Common myeloid progenitor, CD34-positive (primary cell): ENCODE measurements around the gene PPP1R12C.
"Not testable (repeated sequence)": the region's sequence is repeated elsewhere in the genome, so short reads cannot be mapped to it uniquely, and the experiment has no call there.

Source experiments
- CTCF ChIA-PET: fragments of 350-600 bp; sonication (Branson Sonifier 250); formaldehyde crosslinking; loops from one replicate; lab custom pipeline; 2021; ENCODE audit warnings: antibody characterized with exemption; lab: Charles Lee
- POLR2A ChIA-PET: fragments of 350-600 bp; sonication (Branson Sonifier 250); formaldehyde crosslinking; loops from one replicate; lab custom pipeline; 2021; ENCODE audit warnings: antibody characterized with exemption; lab: Charles Lee
- DNase-seq, 3 donors: peaks; one replicate each; pipeline versions ENCODE4 v3.0.0 to v3.0.0-alpha.2; 2013
- H3K27ac ChIP-seq, 2 experiments: 1 replicate in 1 of 2; 2 replicates in 1 of 2; pipeline ENCODE4 v1.7.0; 2013; ENCODE audit warnings: inconsistent platforms in 2 of 2, low read length in 2 of 2, mild to moderate bottlenecking in 2 of 2, low read depth in 1 of 2, moderate library complexity in 1 of 2; ENCODE audit not compliant: severe bottlenecking in 2 of 2, insufficient read depth in 1 of 2, poor library complexity in 1 of 2
- H3K27me3 ChIP-seq, 5 experiments: replicated peaks in 2 of 5; 1 replicate in 3 of 5; 2 replicates in 2 of 5; pipeline versions ENCODE4 v1.6.1 to v1.7.0; 2013; ENCODE audit warnings: low read length in 4 of 5, mild to moderate bottlenecking in 2 of 5, moderate library complexity in 2 of 5, inconsistent platforms in 1 of 5; ENCODE audit not compliant: insufficient read depth in 5 of 5, control insufficient read depth in 4 of 5
- H3K36me3 ChIP-seq, 4 experiments: 1 replicate in 2 of 4; 2 replicates in 2 of 4; pipeline versions ENCODE4 v1.6.1 to v1.7.0; 2013; ENCODE audit warnings: low read length in 3 of 4, control low read depth in 1 of 4, mild to moderate bottlenecking in 1 of 4; ENCODE audit not compliant: control insufficient read depth in 4 of 4, insufficient read depth in 4 of 4
- H3K4me1 ChIP-seq, 4 experiments: 1 replicate in 3 of 4; 2 replicates in 1 of 4; pipeline versions ENCODE4 v1.6.1 to v1.7.1; 2013; ENCODE audit warnings: low read length in 3 of 4, mild to moderate bottlenecking in 3 of 4, control low read depth in 1 of 4, inconsistent platforms in 1 of 4, moderate library complexity in 1 of 4; ENCODE audit not compliant: control insufficient read depth in 4 of 4, insufficient read depth in 4 of 4; ENCODE audit errors: control extremely low read depth in 1 of 4
- H3K4me3 ChIP-seq, 7 experiments: 1 replicate in 4 of 7; 2 replicates in 3 of 7; pipeline versions ENCODE4 v1.5.1 to v1.7.0; 2013; ENCODE audit warnings: mild to moderate bottlenecking in 7 of 7, low read length in 6 of 7, moderate library complexity in 6 of 7, inconsistent platforms in 2 of 7, low read depth in 2 of 7, control low read depth in 1 of 7; ENCODE audit not compliant: insufficient read depth in 4 of 7, control insufficient read depth in 1 of 7; ENCODE audit errors: extremely low read depth in 1 of 7
- H3K9me3 ChIP-seq, 5 experiments: 1 replicate in 4 of 5; 2 replicates in 1 of 5; pipeline versions ENCODE4 v1.6.1 to v1.7.1; 2013; ENCODE audit warnings: low read length in 4 of 5, mild to moderate bottlenecking in 2 of 5, inconsistent platforms in 1 of 5, low read depth in 1 of 5, moderate library complexity in 1 of 5; ENCODE audit not compliant: control insufficient read depth in 4 of 5, insufficient read depth in 2 of 5; ENCODE audit errors: control extremely low read depth in 1 of 5
- WGBS: methylation state at CpG from one replicate; pipeline ENCODE4 v1.1.5; 2013; ENCODE audit not compliant: insufficient coverage; 5-methylcytosine and 5-hydroxymethylcytosine counted together

Gene PPP1R12C

DNA sequence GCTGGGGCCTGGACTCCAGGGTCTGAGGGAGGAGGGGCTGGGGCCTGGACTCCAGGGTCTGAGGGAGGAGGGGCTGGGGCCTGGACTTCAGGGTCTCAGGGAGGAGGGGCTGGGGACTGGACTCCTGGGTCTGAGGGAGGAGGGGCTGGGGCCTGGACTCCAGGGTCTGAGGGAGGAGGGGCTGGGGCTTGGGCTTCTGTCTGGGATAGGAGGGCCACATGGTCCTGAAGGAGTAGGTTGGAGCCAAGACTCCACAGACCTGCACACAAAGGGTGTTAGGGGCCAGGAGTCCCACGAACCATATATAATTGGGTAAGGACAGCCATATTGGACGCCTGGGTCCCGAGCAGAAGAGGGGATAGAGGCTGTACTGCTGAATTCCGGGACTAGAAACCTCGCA is 38.3 kb upstream of the PPP1R12C start:
- H3K36me3 ChIP-seq, DNase-seq, H3K27ac ChIP-seq, CTCF ChIA-PET, H3K9me3 ChIP-seq: not testable (repeated sequence)
- Histone ChIP-seq H3K4me3 (peak overlapping the region in 4 of 7 experiments; percentile 17 to 63 (median 50)), H3K27me3 (peaks cover 0 to 40% (median 3%) of the 10 kb centered on the region in 5 experiments), H3K4me1 (peaks cover 0 to 24% (median 13%) of the 10 kb centered on the region in 4 experiments)
- POLR2A ChIA-PET: interaction anchor here (0.6 kb wide), 1 partner anchor 33 kb away, joined by 4 read pairs; no protein-coding TSS in a partner anchor
- WGBS: 7% methylated on average over 5 of the region's 5 CpGs

GRCh38 chr19:55153652-55154264 is 36.3 kb upstream of the PPP1R12C start:
- ChIA-PET POLR2A (no interaction called here), CTCF (interaction anchor here (0.7 to 0.9 kb wide), 2 partner anchors 12 to 351 kb away, joined by 3 to 8 read pairs; no protein-coding TSS in a partner anchor)
- Histone ChIP-seq H3K36me3 (no peaks in the 10 kb centered on the region), H3K4me3 (no peak overlapping the region), H3K9me3 (no peaks in the 10 kb centered on the region), H3K27ac (no peak overlapping the region), H3K27me3 (peaks cover 0 to 54% (median 3%) of the 10 kb centered on the region in 5 experiments), H3K4me1 (peaks cover 0 to 15% (median 13%) of the 10 kb centered on the region in 4 experiments)
- no peak for DNase-seq
- WGBS: 92% methylated on average over 10 of the region's 12 CpGs

- Histone ChIP-seq H3K9me3 (no peaks in the 10 kb centered on the region), H3K27me3 (peaks cover 0 to 57% (median 3%) of the 10 kb centered on the region in 5 experiments), H3K4me3 (no peak overlapping the region), H3K36me3 (no peaks in the 10 kb centered on the region), H3K27ac (no peak overlapping the region), H3K4me1 (peaks cover 0 to 14% (median 9%) of the 10 kb centered on the region in 4 experiments)
- CTCF ChIA-PET: interaction anchor here (0.9 to 1.7 kb wide), 4 partner anchors 9 to 271 kb away, joined by 3 to 6 read pairs (median 4); no protein-coding TSS in a partner anchor
- no peak for DNase-seq
- POLR2A ChIA-PET: no interaction called here
Measured at GRCh38 chr19:55152017-55152416, 34.6 kb upstream of the PPP1R12C start.

- H3K27me3 ChIP-seq: peaks cover 0 to 58% (median 2%) of the 10 kb centered on the region in 5 experiments
- POLR2A ChIA-PET: no interaction called here
- DNase-seq: no peak
- WGBS: 34% methylated on average over 12 of the region's 18 CpGs
- CTCF ChIA-PET: interaction anchor here (4.3 kb wide), 1 partner anchor 10 kb away, joined by 25 read pairs; no protein-coding TSS in a partner anchor
- H3K9me3 ChIP-seq: no peaks in the 10 kb centered on the region
- H3K36me3 ChIP-seq: no peaks in the 10 kb centered on the region
- no peak within 1 kb of the TSS for H3K4me3 ChIP-seq
- H3K27ac ChIP-seq: no peak within 1 kb of the TSS
- peaks cover 0 to 14% (median 12%) of the 10 kb centered on the region in 4 experiments for H3K4me1 ChIP-seq
Measured at GRCh38 chr19:55149078-55150003, 31.9 kb upstream of the PPP1R12C start, which contains the start of gene TNNT1. Gene TNNT1, minus strand, starts transcription at chr19:55149206. Its CDS starts 2,049 bp downstream, at chr19:55147157.

DNA sequence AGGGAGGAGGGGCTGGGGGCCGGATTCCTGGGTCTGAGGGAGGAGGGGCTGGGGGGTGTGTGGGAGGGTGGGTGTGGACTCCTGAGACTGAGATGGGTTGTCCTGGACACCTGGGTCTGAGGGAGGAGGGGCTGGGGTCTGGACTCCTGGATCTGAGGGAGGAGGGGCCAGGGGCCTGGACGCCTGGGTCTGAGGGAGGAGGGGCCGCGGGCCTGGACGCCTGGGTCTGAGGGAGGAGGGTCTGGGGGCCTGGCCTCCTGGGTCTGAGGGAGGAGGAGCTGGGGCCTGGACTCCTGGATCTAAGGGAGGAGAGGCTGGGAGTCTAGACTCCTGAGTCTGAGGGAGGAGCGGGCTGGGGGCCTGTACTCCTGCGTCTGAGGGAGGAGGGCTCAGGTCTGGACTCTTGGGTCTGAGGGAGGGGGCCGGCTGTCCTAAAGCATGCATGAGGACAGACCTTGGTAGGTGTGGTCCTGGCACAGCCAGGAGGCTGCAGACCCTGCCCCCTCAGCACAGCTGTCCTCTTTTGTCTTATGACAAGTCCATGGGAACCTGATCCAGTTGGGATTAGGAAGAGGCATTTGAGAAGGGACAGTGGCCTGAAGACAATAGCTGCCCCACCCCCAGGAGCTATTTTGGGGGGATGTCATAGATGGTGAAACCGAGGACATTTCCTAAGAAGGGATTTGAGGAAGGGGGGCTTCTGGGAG is 30.3 kb upstream of the PPP1R12C start:
- CTCF ChIA-PET: interaction anchor here (0.6 to 4.3 kb wide), 2 partner anchors 12 to 298 kb away, joined by 3 to 25 read pairs; no protein-coding TSS in a partner anchor
- H3K4me1 ChIP-seq: peaks cover 0 to 14% (median 12%) of the 10 kb centered on the region in 4 experiments
- H3K9me3 ChIP-seq: no peaks in the 10 kb centered on the region
- no peaks in the 10 kb centered on the region for H3K36me3 ChIP-seq
- no peak for DNase-seq
- no peak overlapping the region for H3K27ac ChIP-seq
- 72% methylated on average over 7 of the region's 9 CpGs for WGBS
- no peak overlapping the region for H3K4me3 ChIP-seq
- H3K27me3 ChIP-seq: peaks cover 0 to 73% (median 2%) of the 10 kb centered on the region in 5 experiments
- POLR2A ChIA-PET: interaction anchor here (0.7 kb wide), 1 partner anchor 236 kb away, joined by 3 read pairs; the partner anchor contains the start of gene TMEM238

GRCh38 chr19:55146705-55147273 is 29.4 kb upstream of the PPP1R12C start:
- POLR2A ChIA-PET: interaction anchor here (0.7 kb wide), 1 partner anchor 237 kb away, joined by 3 read pairs; the partner anchor contains the start of gene TMEM238
- Histone ChIP-seq H3K36me3 (no peaks in the 10 kb centered on the region), H3K9me3 (no peaks in the 10 kb centered on the region), H3K4me1 (peaks cover 0 to 14% (median 12%) of the 10 kb centered on the region in 4 experiments), H3K27me3 (peaks cover 0 to 82% (median 2%) of the 10 kb centered on the region in 5 experiments), H3K4me3 (peak overlapping the region in 1 of 7 experiments; percentile 28), H3K27ac (peak overlapping the region in 1 of 2 experiments; percentile 34)
- no peak for DNase-seq
- CTCF ChIA-PET: interaction anchor here (0.6 to 4.3 kb wide), 4 partner anchors 13 to 299 kb away, joined by 3 to 25 read pairs (median 4); no protein-coding TSS in a partner anchor
- under 1% methylated on average over 17 of the region's 27 CpGs for WGBS
